ENCODE measurements around the gene PUM1.

PUM1 gene

DNA sequence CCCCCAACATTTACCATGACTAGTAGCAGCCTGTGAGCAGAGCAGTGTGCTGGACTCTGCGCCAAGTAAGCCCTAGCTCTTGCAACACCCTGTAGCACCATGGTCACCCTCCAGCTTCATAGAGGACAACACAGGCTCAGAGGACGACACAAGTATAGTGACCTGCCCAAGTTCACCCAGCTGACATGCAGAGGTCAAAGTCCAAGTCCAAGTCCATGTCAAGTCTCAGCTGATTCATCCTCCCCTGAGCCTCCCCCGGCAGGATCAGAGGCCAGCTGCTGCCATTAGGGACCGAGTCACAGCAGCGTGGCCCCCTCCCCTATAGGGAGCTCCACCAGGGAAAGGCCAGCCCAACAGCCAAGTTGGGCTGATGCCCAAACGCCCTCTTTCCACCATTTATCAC lies 172.8 kb downstream of the PUM1 start:
- Mint-ChIP-seq H3K27ac (peak overlapping the region in 1 of 3 experiments; percentile 38), H3K27me3 (ENCODE audit: low read depth) (peaks cover 5% of the 10 kb centered on the region), H3K9me3 (no peaks in the 10 kb centered on the region), H3K36me3 (ENCODE audit: low read depth) (no peaks in the 10 kb centered on the region), H3K4me3 (no peak overlapping the region), H3K4me1 (peaks cover 67% of the 10 kb centered on the region)
- TF ChIP-seq, protein P1, sequence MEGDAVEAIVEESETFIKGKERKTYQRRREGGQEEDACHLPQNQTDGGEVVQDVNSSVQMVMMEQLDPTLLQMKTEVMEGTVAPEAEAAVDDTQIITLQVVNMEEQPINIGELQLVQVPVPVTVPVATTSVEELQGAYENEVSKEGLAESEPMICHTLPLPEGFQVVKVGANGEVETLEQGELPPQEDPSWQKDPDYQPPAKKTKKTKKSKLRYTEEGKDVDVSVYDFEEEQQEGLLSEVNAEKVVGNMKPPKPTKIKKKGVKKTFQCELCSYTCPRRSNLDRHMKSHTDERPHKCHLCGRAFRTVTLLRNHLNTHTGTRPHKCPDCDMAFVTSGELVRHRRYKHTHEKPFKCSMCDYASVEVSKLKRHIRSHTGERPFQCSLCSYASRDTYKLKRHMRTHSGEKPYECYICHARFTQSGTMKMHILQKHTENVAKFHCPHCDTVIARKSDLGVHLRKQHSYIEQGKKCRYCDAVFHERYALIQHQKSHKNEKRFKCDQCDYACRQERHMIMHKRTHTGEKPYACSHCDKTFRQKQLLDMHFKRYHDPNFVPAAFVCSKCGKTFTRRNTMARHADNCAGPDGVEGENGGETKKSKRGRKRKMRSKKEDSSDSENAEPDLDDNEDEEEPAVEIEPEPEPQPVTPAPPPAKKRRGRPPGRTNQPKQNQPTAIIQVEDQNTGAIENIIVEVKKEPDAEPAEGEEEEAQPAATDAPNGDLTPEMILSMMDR (IDR thresholded peaks at IDR 0.05; ENCODE audit: unreplicated experiment in 3 of 3): no peak

DNA sequence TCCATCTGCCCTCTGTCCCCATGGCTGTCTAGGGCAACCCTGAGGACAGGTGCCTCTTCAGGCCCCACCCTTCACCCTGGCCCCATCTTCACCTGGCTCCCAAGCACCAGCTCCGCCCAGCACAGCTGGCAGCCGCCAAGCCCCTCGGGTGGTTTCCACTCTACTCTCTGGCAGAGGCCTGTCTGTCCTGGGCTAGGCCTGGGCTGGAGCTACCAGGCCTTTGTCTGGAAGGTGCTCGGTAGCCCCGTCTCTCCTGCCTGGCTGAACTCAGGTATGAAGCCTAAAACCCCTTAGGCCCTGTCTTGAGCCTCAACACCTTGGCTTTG lies 174.3 kb downstream of the PUM1 start:
- TF ChIP-seq, protein P1 (IDR thresholded peaks at IDR 0.05; ENCODE audit: unreplicated experiment in 3 of 3): no peak
- Mint-ChIP-seq H3K27ac (no peak overlapping the region), H3K36me3 (ENCODE audit: low read depth) (no peaks in the 10 kb centered on the region), H3K9me3 (no peaks in the 10 kb centered on the region), H3K4me1 (peaks cover 75% of the 10 kb centered on the region), H3K27me3 (ENCODE audit: low read depth) (peaks cover 10% of the 10 kb centered on the region), H3K4me3 (no peak overlapping the region)

DNA sequence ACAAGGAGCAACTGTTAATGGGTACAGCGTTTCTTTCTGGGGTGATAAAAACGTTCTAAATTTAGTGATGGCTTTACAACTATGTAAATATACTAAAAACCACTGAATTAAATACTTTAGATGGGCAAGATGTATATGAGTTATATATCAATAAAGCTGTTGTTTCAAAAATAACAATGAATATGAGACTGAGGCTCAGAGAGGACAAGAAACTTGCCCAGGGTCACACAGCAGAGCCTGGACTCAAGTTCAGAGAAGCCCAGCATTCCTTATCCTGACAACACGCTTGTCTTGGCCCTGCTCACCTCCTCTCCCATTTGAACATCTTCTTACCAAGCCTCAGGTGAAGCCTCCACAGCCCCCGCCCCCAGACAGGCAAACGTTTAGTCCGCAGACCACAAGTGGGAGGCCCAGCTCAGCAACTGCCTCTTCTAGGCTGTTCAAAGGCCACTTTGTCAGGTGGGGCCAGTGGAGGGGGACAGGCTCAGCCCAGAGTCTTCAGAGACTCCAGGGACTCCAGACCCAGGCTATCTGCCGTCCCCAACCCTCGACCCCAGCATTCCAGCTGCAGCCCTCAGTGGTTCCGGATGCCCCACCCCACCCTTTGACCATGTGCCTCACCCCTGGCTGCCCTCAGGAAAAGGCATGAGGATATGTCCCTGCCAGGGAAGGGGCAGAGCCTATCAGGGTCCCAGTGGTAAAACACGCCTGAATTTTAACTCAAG lies 174.9 kb downstream of the PUM1 start:
- peak overlapping the region in 1 of 3 experiments; percentile 38 for H3K27ac Mint-ChIP-seq
- H3K36me3 Mint-ChIP-seq (ENCODE audit: low read depth): no peaks in the 10 kb centered on the region
- H3K4me1 Mint-ChIP-seq: peaks cover 75% of the 10 kb centered on the region
- H3K27me3 Mint-ChIP-seq (ENCODE audit: low read depth): peaks cover 11% of the 10 kb centered on the region
- H3K9me3 Mint-ChIP-seq: no peaks in the 10 kb centered on the region
- TF ChIP-seq, protein P1 (IDR thresholded peaks at IDR 0.05; ENCODE audit: unreplicated experiment in 3 of 3): no peak
- H3K4me3 Mint-ChIP-seq: no peak overlapping the region

DNA sequence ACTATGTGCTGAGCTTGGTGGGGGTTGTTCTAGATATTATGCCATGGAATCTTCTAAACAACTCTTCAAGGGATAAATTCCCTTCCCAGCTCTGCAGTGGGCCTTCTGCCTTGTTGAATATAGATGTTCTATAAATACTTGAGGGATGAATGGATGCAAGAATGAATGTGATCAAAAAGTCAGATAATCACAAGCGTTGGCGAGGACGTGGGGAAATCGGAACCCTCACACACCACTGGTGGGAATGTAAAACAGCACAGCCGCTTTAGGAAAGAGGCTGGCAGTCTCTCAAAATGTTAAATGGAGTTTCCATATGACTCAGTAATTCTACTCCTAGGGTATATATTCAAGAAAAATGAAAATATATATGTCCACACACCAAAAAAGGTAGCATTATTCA lies 176.0 kb downstream of the PUM1 start:
- peaks cover 77% of the 10 kb centered on the region for H3K4me1 Mint-ChIP-seq
- peaks cover 12% of the 10 kb centered on the region for H3K27me3 Mint-ChIP-seq (ENCODE audit: low read depth)
- H3K27ac Mint-ChIP-seq: peak overlapping the region in 2 of 3 experiments; percentile 34 to 43
- TF ChIP-seq, protein P1 (IDR thresholded peaks at IDR 0.05; ENCODE audit: unreplicated experiment in 3 of 3): no peak
- H3K9me3 Mint-ChIP-seq: no peaks in the 10 kb centered on the region
- no peak overlapping the region for H3K4me3 Mint-ChIP-seq
- no peaks in the 10 kb centered on the region for H3K36me3 Mint-ChIP-seq (ENCODE audit: low read depth)

DNA sequence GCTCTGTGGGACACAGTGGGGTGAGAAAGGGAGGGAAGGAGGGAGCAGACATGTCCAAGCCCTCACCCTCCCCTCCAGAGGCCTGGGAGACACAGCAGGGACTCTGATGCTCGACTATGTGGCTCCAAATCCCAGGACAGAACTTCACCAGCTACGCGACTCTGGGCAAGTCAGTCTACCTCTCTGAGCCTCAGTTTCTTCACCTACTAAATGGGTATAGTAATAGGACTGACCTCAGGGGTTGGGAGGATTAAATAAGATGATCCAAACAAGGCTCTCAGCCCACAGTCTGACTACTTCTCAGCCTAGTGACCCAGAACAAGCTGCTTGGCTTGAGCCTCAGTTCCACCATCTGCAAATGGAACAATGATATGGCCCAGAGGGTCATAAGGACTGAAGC lies 176.5 kb downstream of the PUM1 start:
- Mint-ChIP-seq H3K36me3 (ENCODE audit: low read depth) (no peaks in the 10 kb centered on the region), H3K27ac (peak overlapping the region in 2 of 3 experiments; percentile 78 to 92), H3K9me3 (no peaks in the 10 kb centered on the region), H3K4me3 (no peak overlapping the region), H3K27me3 (ENCODE audit: low read depth) (peaks cover 10% of the 10 kb centered on the region), H3K4me1 (peaks cover 78% of the 10 kb centered on the region)
- TF ChIP-seq, protein P1 (IDR thresholded peaks at IDR 0.05; ENCODE audit: unreplicated experiment in 3 of 3): no peak

DNA sequence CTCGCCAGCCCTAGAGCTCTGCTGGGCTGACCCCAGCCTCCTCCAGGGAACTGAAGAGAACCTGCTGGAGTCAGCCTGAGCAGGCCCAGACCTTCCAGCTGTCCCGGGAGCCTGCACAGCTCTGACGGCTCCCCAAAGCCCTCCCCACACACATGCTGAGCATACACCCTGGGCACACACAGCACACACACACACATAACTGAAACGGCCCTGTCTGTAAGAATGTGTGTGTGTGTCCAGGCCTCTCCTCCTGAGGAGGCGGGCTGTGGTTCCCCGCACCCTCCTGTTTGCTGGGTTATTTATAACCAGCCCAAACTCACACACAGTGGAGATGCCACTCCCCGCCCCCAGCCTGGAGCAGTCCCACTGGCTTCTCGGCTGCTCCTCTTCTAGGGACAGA lies 177.1 kb downstream of the PUM1 start:
- peaks cover 78% of the 10 kb centered on the region for H3K4me1 Mint-ChIP-seq
- peak overlapping the region in 1 of 3 experiments; percentile 13 for H3K4me3 Mint-ChIP-seq
- no peaks in the 10 kb centered on the region for H3K36me3 Mint-ChIP-seq (ENCODE audit: low read depth)
- peaks cover 8% of the 10 kb centered on the region for H3K27me3 Mint-ChIP-seq (ENCODE audit: low read depth)
- no peaks in the 10 kb centered on the region for H3K9me3 Mint-ChIP-seq
- H3K27ac Mint-ChIP-seq: peak overlapping the region; percentile 78 to 92 (median 87)
- TF ChIP-seq, protein P1 (IDR thresholded peaks at IDR 0.05; ENCODE audit: unreplicated experiment in 3 of 3): no peak

Data from nephron (organoid).